GM12874 (cell line): ENCODE results near the gene ZNF438.

Source experiments
- TF ChIP-seq, protein P1 (sequence below): IDR thresholded peaks from 2 replicates; pipeline ENCODE4 v1.5.1; 2011; ENCODE audit warnings: low read depth, mild to moderate bottlenecking, control low read depth, low read length, moderate library complexity; ENCODE audit not compliant: insufficient read depth

ZNF438 gene

DNA sequence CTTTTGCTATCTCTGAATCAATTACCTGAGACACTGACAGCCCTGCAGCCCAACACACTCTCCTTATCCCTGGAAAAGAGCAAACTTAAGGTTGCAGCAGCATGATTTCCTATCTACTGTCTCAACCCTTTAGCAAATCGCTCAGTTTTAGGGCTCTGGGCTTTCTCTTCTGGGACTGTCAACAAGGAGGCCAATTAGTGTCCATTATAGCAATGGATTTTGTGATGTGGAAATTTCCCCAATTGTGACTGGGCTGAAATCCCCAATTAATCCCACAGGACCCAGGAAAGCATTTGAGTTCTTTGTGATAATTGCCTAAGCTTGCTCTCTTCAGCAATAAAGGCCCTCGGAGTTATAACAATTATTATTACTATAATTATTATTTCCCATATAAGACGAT lies 197.0 kb downstream of the ZNF438 start:
- TF ChIP-seq, protein P1, sequence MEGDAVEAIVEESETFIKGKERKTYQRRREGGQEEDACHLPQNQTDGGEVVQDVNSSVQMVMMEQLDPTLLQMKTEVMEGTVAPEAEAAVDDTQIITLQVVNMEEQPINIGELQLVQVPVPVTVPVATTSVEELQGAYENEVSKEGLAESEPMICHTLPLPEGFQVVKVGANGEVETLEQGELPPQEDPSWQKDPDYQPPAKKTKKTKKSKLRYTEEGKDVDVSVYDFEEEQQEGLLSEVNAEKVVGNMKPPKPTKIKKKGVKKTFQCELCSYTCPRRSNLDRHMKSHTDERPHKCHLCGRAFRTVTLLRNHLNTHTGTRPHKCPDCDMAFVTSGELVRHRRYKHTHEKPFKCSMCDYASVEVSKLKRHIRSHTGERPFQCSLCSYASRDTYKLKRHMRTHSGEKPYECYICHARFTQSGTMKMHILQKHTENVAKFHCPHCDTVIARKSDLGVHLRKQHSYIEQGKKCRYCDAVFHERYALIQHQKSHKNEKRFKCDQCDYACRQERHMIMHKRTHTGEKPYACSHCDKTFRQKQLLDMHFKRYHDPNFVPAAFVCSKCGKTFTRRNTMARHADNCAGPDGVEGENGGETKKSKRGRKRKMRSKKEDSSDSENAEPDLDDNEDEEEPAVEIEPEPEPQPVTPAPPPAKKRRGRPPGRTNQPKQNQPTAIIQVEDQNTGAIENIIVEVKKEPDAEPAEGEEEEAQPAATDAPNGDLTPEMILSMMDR = no peak

DNA sequence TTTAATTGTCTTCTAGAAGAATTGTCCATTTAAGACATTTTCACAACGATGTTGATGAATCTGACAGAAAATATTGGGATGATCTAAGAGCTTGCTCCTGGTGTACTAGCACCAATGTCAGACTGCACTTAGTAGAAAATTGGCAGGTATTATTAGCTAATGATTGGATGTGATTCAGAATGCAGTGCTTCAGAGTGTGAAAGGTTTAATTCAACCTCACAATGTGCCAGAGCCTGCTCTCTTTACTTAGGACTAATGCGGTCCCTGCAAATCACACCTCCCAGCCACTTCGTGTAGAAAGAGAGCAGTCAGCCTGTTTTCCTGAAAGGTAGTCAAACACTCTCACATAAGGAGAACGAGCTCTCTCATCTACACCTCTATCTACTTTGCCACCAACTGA lies 197.5 kb downstream of the ZNF438 start:
- TF ChIP-seq, protein P1 = no peak

DNA sequence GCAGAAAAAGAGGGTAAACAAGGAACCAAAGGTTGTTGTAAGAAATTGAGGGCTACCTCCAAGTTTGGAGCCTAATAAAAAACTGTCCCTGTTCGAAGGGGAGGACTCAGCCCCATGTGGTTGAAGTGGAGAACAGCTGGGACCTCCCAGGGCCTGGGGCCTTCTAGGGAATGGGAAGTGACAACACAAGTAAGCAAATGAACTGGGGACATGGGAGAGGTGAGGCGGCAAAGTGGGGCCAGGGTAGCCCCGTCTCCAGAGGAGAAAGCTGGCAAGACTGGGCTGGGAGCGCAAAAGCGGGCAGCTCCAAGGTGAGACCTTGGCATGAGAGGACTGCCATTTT lies 198.1 kb downstream of the ZNF438 start:
- TF ChIP-seq, protein P1 = no peak

DNA sequence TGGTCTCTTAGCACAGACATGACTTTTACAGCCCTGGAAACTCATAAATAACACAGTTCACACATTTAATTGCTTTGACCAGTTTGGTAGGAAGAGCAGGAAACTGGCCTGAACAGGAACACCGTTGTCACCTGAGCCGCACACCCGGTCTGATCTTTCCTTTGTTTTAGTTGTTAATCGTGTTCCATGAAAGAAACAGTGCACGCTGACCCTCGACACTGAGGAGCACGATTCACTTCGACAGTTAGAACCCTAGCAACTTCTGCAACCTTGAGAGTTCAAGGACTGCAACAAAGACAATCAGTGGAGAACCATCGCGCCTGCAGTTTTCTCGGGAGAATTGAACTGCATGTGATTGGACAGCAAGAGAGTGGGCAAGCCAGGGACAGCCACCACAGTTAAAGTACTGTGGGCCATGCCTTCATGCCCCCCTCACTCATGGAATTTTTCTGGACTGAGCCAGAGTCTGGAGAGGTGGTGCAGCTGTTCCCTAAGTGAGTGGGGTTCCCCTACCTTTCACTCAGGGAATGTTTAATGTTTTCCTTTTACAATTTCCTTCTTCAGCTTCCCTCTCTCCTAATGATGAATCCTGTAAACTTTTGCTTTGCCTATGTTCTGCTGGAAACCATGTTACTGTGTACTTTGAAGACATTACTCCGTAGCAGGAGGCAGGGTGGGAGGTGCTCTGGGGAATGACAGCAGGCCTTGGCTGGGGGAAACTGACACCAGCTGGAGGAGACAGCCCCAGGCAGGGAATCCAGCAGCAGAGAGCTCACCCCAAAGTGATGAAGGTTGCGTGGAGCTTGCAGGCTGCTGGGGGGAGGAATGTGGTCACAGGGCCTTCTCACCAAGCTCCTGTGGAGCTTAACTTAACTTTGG lies 198.7 kb downstream of the ZNF438 start:
- TF ChIP-seq, protein P1 = no peak

DNA sequence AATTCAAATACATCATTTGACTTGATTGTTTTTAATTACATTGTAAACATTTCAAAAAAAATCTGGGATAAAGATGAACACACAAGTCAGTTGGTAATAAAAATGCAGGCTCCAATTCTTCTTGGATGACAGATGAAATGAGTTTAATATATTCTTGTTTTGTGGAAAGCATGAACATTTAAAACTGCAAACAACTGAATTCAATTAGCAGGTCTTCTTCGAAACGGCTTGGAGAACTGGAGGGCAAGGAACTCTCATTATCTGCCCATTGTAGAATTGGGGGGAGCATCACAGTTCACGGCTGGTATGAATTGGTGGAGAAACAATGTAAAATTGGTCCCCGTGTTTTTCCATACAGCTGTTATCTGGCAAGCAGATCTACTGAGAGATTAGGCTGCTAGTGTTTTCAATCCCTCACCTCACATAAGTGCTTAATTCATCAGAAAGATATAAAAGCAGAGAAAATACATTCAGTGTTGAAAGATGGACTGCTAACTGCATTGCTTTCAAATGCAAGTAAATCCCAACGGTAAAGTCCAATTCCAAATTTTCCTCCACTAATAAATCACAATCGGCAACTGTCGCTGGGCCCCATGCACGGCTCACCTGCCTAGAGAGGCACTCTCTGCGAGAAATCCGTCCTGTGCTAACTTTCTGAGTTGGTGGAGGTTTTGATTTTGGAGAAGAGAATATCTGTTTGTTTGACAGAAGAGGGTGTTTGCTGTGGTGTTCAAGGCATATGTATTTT lies 199.5 kb downstream of the ZNF438 start:
- TF ChIP-seq, protein P1 = no peak

DNA sequence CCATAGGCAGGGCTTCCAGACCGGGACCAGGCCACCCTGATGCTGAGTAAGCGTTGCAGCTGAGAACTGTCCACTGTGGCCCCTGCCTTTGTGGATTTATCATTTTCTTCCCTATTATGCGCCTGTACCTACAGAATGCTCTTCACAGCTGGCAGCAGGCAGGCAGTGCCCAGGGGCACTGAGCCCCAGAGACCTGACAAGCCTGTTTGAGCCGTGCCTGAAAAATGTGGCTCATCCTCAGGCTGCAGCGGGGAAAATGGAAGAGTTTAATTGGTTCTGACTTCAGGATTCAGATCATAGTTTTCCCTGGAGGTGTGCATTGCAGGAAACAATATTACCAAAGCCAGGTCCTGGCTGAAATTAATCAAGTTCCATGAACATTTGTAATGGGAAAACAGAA lies 200.2 kb downstream of the ZNF438 start:
- TF ChIP-seq, protein P1 = no peak

DNA sequence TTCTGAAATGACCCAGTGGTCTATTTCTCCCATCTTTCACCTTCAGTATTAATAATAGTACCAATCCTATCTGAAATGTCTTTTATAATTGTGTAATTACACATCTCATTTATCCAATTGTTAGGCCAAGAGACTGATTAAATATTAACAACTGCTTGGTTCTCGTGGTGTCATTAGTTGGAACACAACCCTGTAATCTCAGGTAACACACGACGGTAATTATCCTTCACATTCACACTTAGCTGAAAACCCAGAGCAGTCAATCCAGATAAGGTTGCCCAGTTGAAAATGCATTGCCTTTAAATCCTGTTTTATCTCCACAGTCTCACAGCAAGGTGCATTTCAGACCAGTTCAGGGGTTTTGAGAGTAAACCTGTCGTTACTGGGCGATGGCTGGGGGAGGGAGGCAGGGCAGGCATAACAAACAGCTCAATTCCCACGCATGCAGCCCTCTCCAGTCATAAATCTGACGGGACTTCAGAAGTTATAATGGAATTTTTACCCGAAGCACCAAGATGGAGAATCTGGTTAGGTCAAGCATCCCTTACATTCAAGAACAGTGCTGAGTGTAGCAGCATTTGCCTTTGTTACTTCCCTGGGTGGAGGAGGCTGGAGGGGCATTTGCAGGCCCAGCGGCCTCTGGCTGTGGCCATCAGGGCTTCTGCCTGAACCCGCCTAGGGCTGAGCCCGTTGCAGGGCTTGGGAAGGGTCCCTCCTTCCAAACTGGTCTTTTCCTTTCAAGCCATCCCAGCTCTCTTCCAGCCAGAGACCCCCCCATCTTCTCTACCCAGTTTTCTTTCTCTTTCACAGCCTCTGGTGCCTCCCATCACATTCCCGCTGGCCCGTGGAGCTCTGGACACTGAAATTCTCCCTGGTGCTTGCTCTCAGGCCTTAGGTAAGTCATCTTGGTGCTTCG lies 201.1 kb downstream of the ZNF438 start:
- TF ChIP-seq, protein P1 = no peak
